ENCODE measurements around the gene PRUNE1. TPM values are rescaled to one million over a fixed set of nuclear protein-coding genes. Genes with fewer than 3 reads are reported as not detected.

Gene PRUNE1
- total RNA-seq, 1 experiment from 2014 or later, result 19.3 TPM

DNA sequence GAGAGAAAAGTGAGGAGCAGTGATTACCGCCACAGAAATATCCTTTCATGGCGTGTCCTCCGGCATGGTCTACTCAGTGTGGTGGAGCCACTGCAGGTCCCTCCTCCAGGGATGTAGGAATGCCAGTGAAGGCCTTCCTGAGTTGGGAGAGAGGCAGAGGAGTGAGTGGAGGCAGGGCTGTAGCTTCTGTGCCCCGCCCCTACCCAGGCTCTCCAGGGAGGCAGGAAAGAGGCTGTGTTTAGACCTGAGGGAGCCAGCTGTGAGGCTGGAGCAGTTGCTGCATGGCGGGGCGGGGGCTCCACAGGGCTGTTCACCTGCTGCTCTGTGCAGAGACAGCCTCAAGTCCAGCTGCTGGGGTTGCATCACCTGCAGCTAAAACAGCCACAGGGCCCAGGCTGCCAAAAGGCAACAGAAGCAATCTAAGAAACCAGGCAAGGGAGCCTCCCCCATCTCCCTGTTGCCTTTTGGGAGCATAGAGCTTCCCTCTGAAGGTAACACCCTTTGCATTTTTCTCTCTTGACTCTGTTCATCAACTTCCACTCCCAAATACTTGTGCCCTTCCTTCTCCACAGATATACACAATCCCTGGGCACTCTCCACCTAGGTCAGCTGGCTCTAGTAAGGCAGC lies 27.0 kb upstream of the PRUNE1 start:
- ChIA-PET CTCF (interaction anchor here (0.6 to 1.7 kb wide), 5 partner anchors 15 to 244 kb away, joined by 3 to 4 read pairs (median 3); no protein-coding TSS in a partner anchor), POLR2A (ENCODE audit: low non-redundant PET) (interaction anchor here (0.7 kb wide), 1 partner anchor 115 kb away, joined by 11 read pairs; no protein-coding TSS in a partner anchor)
- DNase-seq (ENCODE audit: low spot score), result peak; percentile 43
- no peak overlapping the region for H3K4me3 ChIP-seq (ENCODE audit: low read depth, low read length, poor library complexity, severe bottlenecking)
- no peaks in the 10 kb centered on the region for H3K36me3 ChIP-seq (ENCODE audit: insufficient read depth, low read length, poor library complexity, severe bottlenecking)
- H3K27me3 ChIP-seq (replicated peaks; ENCODE audit: insufficient read depth, low read depth, low read length, poor library complexity), result no peaks in the 10 kb centered on the region
- TF ChIP-seq, protein P1, sequence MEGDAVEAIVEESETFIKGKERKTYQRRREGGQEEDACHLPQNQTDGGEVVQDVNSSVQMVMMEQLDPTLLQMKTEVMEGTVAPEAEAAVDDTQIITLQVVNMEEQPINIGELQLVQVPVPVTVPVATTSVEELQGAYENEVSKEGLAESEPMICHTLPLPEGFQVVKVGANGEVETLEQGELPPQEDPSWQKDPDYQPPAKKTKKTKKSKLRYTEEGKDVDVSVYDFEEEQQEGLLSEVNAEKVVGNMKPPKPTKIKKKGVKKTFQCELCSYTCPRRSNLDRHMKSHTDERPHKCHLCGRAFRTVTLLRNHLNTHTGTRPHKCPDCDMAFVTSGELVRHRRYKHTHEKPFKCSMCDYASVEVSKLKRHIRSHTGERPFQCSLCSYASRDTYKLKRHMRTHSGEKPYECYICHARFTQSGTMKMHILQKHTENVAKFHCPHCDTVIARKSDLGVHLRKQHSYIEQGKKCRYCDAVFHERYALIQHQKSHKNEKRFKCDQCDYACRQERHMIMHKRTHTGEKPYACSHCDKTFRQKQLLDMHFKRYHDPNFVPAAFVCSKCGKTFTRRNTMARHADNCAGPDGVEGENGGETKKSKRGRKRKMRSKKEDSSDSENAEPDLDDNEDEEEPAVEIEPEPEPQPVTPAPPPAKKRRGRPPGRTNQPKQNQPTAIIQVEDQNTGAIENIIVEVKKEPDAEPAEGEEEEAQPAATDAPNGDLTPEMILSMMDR (conservative IDR thresholded peaks at IDR 0.05; ENCODE audit: low read depth, low read length), result no peak
- TF ChIP-seq EZH2 (IDR thresholded peaks at IDR 0.05; ENCODE audit: borderline replicate concordance, low read depth, low read length, poor library complexity, severe bottlenecking), result no peak
- no peak overlapping the region for H3K27ac ChIP-seq (ENCODE audit: low read depth, low read length, poor library complexity, severe bottlenecking)
- intact Hi-C loops (cut with micrococcal nuclease; ENCODE audit: unreplicated experiment), result no loop called here
- H3K4me1 ChIP-seq (ENCODE audit: insufficient read depth, low read length, poor library complexity, severe bottlenecking), result peaks cover 30% of the 10 kb centered on the region
- no TSS peak for BruUV-seq (replicated peaks)
- no peaks in the 10 kb centered on the region for H3K9me3 ChIP-seq (ENCODE audit: low read depth, low read length, poor library complexity, severe bottlenecking)

DNA sequence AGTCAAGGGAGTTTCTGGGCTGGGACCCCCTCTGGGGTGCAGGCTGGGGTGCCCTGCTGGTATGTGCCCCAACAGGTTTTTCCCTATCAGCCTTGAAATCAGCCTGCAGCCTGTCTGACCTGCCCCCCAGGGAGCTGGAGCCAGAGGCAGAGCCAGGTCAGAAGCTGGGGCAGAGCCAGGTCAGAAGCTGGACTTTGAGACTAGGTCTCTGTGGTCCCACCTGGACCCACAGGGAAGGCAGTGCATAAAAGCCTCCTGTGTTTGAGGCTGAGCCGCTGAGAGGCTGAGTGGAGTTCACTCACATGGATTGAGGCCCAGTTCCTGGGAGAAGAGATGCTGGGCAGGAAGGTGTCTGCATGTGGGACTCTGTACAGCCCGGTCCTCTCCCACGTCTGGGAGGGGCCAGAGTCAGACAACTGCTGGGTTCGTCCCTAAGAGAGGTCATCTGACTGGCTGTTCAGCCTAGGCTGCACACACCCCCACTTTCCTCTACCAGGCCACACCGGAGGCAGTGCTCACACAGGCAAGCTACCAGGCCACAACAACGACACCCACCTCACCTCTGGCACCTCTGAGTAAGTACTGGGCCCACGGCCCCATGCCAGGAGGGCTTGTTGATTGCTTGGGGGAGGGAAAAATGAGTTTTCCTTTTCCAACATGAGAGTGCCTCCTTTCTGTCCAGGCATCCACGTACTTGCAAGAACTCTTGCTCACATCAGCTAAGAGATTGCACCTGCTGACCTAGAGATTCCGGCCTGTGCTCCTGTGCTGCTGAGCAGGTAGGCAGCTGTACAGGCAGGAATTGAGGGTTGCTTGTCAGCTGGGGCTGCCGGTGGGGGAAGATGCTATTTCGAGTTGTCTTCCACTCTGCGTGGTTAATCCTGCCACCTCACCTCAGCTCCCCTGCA lies 26.2 kb upstream of the PRUNE1 start, which contains the start of gene ANXA9:
Gene ANXA9, plus strand, starts transcription at position 488 of the 908 bp plus-strand sequence. CDS start 814 bp downstream, outside the sequence.
- Histone ChIP-seq H3K4me3 (ENCODE audit: low read depth, low read length, poor library complexity, severe bottlenecking) (no peak within 1 kb of the TSS), H3K4me1 (ENCODE audit: insufficient read depth, low read length, poor library complexity, severe bottlenecking) (peaks cover 23% of the 10 kb centered on the region), H3K9me3 (ENCODE audit: low read depth, low read length, poor library complexity, severe bottlenecking) (no peaks in the 10 kb centered on the region), H3K27ac (ENCODE audit: low read depth, low read length, poor library complexity, severe bottlenecking) (no peak within 1 kb of the TSS), H3K27me3 (replicated peaks; ENCODE audit: insufficient read depth, low read depth, low read length, poor library complexity) (no peaks in the 10 kb centered on the region), H3K36me3 (ENCODE audit: insufficient read depth, low read length, poor library complexity, severe bottlenecking) (no peaks in the 10 kb centered on the region)
- DNase-seq (ENCODE audit: low spot score), result no peak
- ChIA-PET CTCF (interaction anchor here (0.6 to 1.7 kb wide), 2 partner anchors 14 to 49 kb away, joined by 3 to 4 read pairs; no protein-coding TSS in a partner anchor), POLR2A (ENCODE audit: low non-redundant PET) (no interaction called here)
- TF ChIP-seq EZH2 (IDR thresholded peaks at IDR 0.05; ENCODE audit: borderline replicate concordance, low read depth, low read length, poor library complexity, severe bottlenecking), result no peak
- BruUV-seq (replicated peaks), result no TSS peak
- intact Hi-C loops (cut with micrococcal nuclease; ENCODE audit: unreplicated experiment), result no loop called here

DNA sequence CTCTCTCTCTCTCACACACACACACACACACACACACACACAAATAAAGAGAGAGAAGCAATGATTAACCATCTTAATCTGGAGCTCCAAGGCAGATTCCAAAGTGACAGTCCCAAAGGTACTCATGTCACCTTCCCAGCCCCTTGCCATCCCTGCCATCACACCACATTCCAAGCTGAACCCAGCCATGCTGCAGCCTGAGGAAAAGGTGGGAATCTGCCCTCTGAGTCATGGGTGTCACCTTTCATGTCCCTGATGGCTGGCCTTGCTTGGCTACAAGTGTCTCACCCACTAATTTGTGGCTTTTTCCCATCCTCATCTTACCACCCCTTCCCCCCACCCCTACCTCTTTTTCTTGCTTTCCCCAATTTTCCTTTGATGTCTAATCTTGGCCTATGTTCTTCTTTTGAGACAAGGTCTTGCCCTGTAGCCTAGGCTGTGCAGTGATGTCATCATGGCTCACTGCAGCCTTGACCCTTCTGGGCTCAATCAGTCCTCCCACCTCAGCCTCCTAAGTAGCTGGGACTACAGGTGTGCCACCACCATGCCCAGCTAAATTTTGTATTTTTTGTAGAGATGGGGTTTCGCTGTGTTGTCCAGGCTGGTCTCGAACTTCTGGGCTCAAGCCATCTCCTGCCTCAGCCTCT lies 22.9 kb upstream of the PRUNE1 start:
- BruUV-seq (replicated peaks), result no TSS peak
- Histone ChIP-seq H3K27ac (ENCODE audit: low read depth, low read length, poor library complexity, severe bottlenecking) (no peak overlapping the region), H3K9me3 (ENCODE audit: low read depth, low read length, poor library complexity, severe bottlenecking) (no peaks in the 10 kb centered on the region), H3K36me3 (ENCODE audit: insufficient read depth, low read length, poor library complexity, severe bottlenecking) (no peaks in the 10 kb centered on the region), H3K27me3 (replicated peaks; ENCODE audit: insufficient read depth, low read depth, low read length, poor library complexity) (no peaks in the 10 kb centered on the region), H3K4me3 (ENCODE audit: low read depth, low read length, poor library complexity, severe bottlenecking) (no peak overlapping the region), H3K4me1 (ENCODE audit: insufficient read depth, low read length, poor library complexity, severe bottlenecking) (peaks cover 5% of the 10 kb centered on the region)
- intact Hi-C loops (cut with micrococcal nuclease; ENCODE audit: unreplicated experiment), result no loop called here
- no peak for TF ChIP-seq EZH2 (IDR thresholded peaks at IDR 0.05; ENCODE audit: borderline replicate concordance, low read depth, low read length, poor library complexity, severe bottlenecking)
- TF ChIP-seq, protein P1 (conservative IDR thresholded peaks at IDR 0.05; ENCODE audit: low read depth, low read length), result no peak
- CTCF ChIA-PET, result no interaction called here
- POLR2A ChIA-PET (ENCODE audit: low non-redundant PET), result no interaction called here
- no peak for DNase-seq (ENCODE audit: low spot score)
